ENCODE results near the gene SPAG16.
"Not testable (repeated sequence)": the region's sequence is repeated elsewhere in the genome, so short reads cannot be mapped to it uniquely, and the experiment has no call there.

Gene SPAG16

GRCh38 chr2:213980883-213981282 lies 696.6 kb downstream of the SPAG16 start:
- TF ChIP-seq CTCF (conservative IDR thresholded peaks at IDR 0.05; ENCODE audit: control insufficient read depth, insufficient read depth, low read depth, low read length), result no peak
- no peak overlapping the region for H3K4me3 ChIP-seq (ENCODE audit: control insufficient read depth, low read depth, low read length)
- DNase-seq (ENCODE audit: low read depth), result peak; percentile 64

GRCh38 chr2:213989207-213989606 lies 704.9 kb downstream of the SPAG16 start:
- no peak for TF ChIP-seq CTCF (conservative IDR thresholded peaks at IDR 0.05; ENCODE audit: control insufficient read depth, insufficient read depth, low read depth, low read length)
- no peak overlapping the region for H3K4me3 ChIP-seq (ENCODE audit: control insufficient read depth, low read depth, low read length)
- no peak for DNase-seq (ENCODE audit: low read depth)

- TF ChIP-seq CTCF (conservative IDR thresholded peaks at IDR 0.05; ENCODE audit: control insufficient read depth, insufficient read depth, low read depth, low read length), result no peak
- DNase-seq (ENCODE audit: low read depth), result peak; percentile 30
These were observed 707.3 kb downstream of the SPAG16 start for GRCh38 chr2:213991453-213992108.

GRCh38 chr2:213995400-213996105 lies 711.3 kb downstream of the SPAG16 start:
- no peak overlapping the region for H3K4me3 ChIP-seq (ENCODE audit: control insufficient read depth, low read depth, low read length)
- TF ChIP-seq CTCF (conservative IDR thresholded peaks at IDR 0.05; ENCODE audit: control insufficient read depth, insufficient read depth, low read depth, low read length), result no peak
- peak; percentile 92 for DNase-seq (ENCODE audit: low read depth)

More at GRCh38 chr2:213991453-213992108, 707.3 kb downstream of the SPAG16 start:
- no peak overlapping the region for H3K4me3 ChIP-seq (ENCODE audit: control insufficient read depth, low read depth, low read length)

- H3K4me3 ChIP-seq (ENCODE audit: control insufficient read depth, low read depth, low read length); DNase-seq (ENCODE audit: low read depth): not testable (repeated sequence)
These were observed 714.7 kb downstream of the SPAG16 start for GRCh38 chr2:213998976-213999375.

- DNase-seq (ENCODE audit: low read depth), result no peak
- no peak overlapping the region for H3K4me3 ChIP-seq (ENCODE audit: control insufficient read depth, low read depth, low read length)
- TF ChIP-seq CTCF (conservative IDR thresholded peaks at IDR 0.05; ENCODE audit: control insufficient read depth, insufficient read depth, low read depth, low read length), result no peak
These were observed 720.2 kb downstream of the SPAG16 start for GRCh38 chr2:214004463-214004862.

GRCh38 chr2:214005337-214005736 lies 721.1 kb downstream of the SPAG16 start:
- no peak for TF ChIP-seq CTCF (conservative IDR thresholded peaks at IDR 0.05; ENCODE audit: control insufficient read depth, insufficient read depth, low read depth, low read length)
- no peak overlapping the region for H3K4me3 ChIP-seq (ENCODE audit: control insufficient read depth, low read depth, low read length)
- peak; percentile 40 for DNase-seq (ENCODE audit: low read depth)
